Subcutaneous abdominal adipose tissue (tissue), 5 donors: Measurements from ENCODE around the gene ADORA3.

Experiments
- H3K27ac ChIP-seq: one replicate; pipeline ENCODE4 v1.7.0; 2013; ENCODE audit warnings: low read depth, mild to moderate bottlenecking, inconsistent platforms, low read length, moderate library complexity
- H3K27me3 ChIP-seq, 5 donors: one replicate each; pipeline ENCODE4 v1.7.0; 2013; ENCODE audit warnings: low read length in 5 of 5, inconsistent platforms in 1 of 5; ENCODE audit not compliant: control insufficient read depth in 5 of 5, insufficient read depth in 4 of 5
- H3K36me3 ChIP-seq, 5 donors: one replicate each; pipeline ENCODE4 v1.7.0; 2013; ENCODE audit warnings: low read length in 5 of 5; ENCODE audit not compliant: control insufficient read depth in 5 of 5, insufficient read depth in 5 of 5
- H3K4me1 ChIP-seq, 5 donors: one replicate each; pipeline ENCODE4 v1.7.0; 2013; ENCODE audit warnings: low read length in 5 of 5, mild to moderate bottlenecking in 3 of 5, moderate library complexity in 1 of 5; ENCODE audit not compliant: control insufficient read depth in 5 of 5, insufficient read depth in 5 of 5
- H3K4me3 ChIP-seq, 5 donors: one replicate each; pipeline ENCODE4 v1.7.0; 2013; ENCODE audit warnings: low read length in 5 of 5, low read depth in 1 of 5
- H3K9ac ChIP-seq, 5 donors: one replicate each; pipeline ENCODE4 v1.7.0; 2013; ENCODE audit warnings: low read length in 5 of 5, mild to moderate bottlenecking in 4 of 5, moderate library complexity in 3 of 5
- H3K9me3 ChIP-seq, 5 donors: one replicate each; pipeline ENCODE4 v1.7.0; 2013; ENCODE audit warnings: low read length in 5 of 5; ENCODE audit not compliant: control insufficient read depth in 5 of 5
- donor health status: healthy.
- donor health status: healthy.
- donor health status: healthy.
- donor health status: healthy.
- donor health status: healthy.

ADORA3 gene

DNA sequence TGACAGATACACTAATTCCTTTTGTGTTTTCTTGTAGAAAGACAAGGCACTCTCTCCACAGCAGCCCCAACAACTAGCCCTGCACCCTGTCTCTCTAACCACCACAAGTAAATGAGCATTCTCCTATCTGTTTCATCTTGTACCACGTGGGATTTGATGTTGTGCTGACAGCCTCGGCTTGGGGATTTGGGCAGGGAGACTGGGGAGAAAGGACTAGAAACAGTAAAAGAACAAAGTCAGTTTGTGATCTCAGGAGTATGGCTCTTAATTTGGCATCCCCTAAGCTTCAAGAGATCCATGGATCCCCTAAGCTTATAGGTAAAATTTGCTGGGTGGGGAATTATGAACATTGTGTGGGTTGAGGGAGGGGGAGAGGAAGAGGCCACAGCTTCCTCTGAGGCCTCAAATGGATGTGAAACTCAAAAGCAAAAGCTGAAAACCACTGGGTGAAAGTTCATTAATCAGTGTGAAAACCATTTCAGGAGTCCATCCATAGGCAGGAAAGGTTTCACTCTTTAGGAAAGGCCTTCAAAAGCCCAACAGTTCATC, 26.6 kb downstream of the ADORA3 start:
- peak overlapping the region in 1 of 5 donors; percentile 32 for H3K4me3 ChIP-seq
- H3K9me3 ChIP-seq, result no peaks in the 10 kb centered on the region
- H3K9ac ChIP-seq, result peak overlapping the region in 1 of 5 donors; percentile 44
- no peaks in the 10 kb centered on the region for H3K27me3 ChIP-seq
- peaks cover under 1 to 10% (median 9%) of the 10 kb centered on the region in 5 donors for H3K36me3 ChIP-seq
- peak overlapping the region; percentile 54 for H3K27ac ChIP-seq
- peaks cover 5 to 51% (median 20%) of the 10 kb centered on the region in 5 donors for H3K4me1 ChIP-seq

DNA sequence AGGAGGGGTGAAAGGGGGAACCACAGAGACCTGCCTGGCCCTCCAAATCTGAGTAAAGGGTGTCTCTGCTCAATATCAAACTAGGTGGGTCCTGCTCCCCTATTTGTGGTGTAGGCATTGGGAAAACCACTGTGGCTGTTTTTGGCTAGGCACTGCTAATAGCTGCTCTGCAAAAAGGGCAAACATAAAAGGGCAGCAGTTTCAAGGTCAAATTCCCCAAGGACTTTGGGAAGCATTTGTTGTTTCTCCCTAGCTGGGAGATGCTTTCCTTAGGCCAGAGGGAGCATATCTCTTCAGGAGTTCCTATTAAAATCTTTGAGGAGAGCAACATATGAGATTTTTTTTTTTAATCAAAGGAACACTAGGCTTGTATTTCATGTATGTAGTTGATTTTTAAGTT, 27.2 kb downstream of the ADORA3 start:
- Histone ChIP-seq H3K4me1 (peaks cover 5 to 51% (median 15%) of the 10 kb centered on the region in 5 donors), H3K27ac (peak overlapping the region; percentile 54), H3K4me3 (no peak overlapping the region)

DNA sequence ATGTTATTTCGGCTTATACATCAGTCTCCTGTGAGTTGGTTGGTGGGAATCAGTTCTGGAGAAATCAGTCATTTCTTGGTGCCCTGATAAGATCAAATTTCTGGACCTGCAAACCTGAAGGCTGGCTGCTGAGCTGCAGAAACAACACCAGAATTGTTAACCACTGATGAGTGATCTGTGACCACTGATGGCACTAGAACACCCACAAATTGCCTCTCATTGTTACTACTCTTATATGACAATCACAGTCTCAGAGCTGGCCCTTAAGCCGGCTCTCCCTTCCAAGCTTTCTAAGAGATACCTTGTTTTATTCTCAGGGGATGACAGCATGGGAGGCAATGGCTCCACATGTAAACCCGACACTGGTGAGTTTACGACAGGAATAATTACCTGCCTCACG, 27.7 kb downstream of the ADORA3 start:
- Histone ChIP-seq H3K4me1 (peaks cover 5 to 54% (median 15%) of the 10 kb centered on the region in 5 donors), H3K9ac (peak overlapping the region in 1 of 5 donors; percentile 19), H3K27me3 (no peaks in the 10 kb centered on the region), H3K4me3 (no peak overlapping the region), H3K27ac (no peak overlapping the region), H3K9me3 (no peaks in the 10 kb centered on the region), H3K36me3 (peaks cover 7 to 18% (median 15%) of the 10 kb centered on the region in 5 donors)

More for the DNA sequence above, 27.2 kb downstream of the ADORA3 start:
- Histone ChIP-seq H3K27me3 (no peaks in the 10 kb centered on the region), H3K36me3 (peaks cover 4 to 15% (median 14%) of the 10 kb centered on the region in 5 donors), H3K9ac (peak overlapping the region in 1 of 5 donors; percentile 19), H3K9me3 (no peaks in the 10 kb centered on the region)

DNA sequence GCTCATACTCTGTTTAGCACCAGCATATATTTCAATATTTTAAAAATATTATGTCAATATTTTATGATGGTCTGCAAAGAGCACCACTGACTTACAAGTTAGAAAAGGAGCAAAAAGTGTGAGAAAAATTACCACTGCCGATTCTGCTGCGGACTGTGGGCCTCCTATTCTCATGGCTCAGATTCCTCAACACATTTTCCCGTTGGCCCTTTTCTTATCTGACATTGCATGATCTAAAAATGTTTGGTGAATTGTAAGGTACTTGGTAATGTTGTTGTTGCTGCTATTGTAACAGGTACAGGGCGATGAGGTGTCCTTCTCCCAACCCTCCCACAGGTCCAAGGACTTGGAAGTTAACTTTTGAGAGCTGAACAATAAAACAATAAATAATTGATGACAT, 28.9 kb downstream of the ADORA3 start:
- Histone ChIP-seq H3K27me3 (no peaks in the 10 kb centered on the region), H3K9me3 (no peaks in the 10 kb centered on the region), H3K27ac (peak overlapping the region; percentile 24), H3K4me3 (peak overlapping the region in 2 of 5 donors; percentile 42 to 55), H3K4me1 (peaks cover 5 to 58% (median 15%) of the 10 kb centered on the region in 5 donors), H3K9ac (peak overlapping the region; percentile 16 to 69 (median 62)), H3K36me3 (peaks cover 18 to 30% (median 23%) of the 10 kb centered on the region in 5 donors)

DNA sequence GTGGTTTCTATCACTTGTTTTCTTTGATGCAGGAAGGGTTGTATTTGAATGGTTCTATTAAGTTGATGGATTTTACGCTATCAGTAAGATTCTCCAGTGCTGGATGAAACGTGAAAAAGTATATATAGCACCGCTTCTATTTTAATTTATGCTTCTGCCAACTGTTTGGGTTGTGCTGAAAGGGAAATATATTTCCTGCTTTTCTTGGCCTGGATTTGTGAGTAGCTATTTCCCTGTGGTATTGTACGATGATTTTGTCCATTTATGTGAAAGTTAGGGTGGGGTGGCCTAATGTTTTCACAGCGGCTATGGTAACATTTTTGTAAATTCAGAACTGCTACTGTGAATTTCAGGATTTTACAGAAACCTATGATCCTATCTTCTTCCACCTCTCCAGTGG, 29.3 kb downstream of the ADORA3 start:
- Histone ChIP-seq H3K27me3 (no peaks in the 10 kb centered on the region), H3K9ac (peak overlapping the region; percentile 16 to 69 (median 62)), H3K9me3 (no peaks in the 10 kb centered on the region), H3K27ac (peak overlapping the region; percentile 24), H3K36me3 (peaks cover 19 to 34% (median 24%) of the 10 kb centered on the region in 5 donors), H3K4me1 (peaks cover 5 to 58% (median 15%) of the 10 kb centered on the region in 5 donors), H3K4me3 (peak overlapping the region in 4 of 5 donors; percentile 13 to 55 (median 47))

DNA sequence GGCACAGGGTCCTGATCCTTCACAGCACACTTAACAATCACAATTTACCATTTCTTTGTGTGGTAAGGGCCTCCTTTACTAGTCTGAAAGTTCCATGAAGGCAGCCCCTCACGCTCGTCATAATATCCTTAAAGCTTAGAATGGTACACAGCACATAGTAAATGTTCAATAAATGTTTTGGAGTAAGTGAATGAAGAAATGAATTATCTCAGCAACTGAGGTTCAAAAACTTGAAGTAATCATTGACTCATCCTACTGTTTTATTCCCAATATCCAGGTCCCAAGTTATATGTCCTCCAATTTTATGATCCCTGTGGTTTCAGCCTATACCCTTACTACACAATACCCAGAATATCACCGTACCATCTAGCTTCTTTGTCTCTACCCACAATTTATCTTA, 31.9 kb downstream of the ADORA3 start:
- Histone ChIP-seq H3K9ac (no peak overlapping the region), H3K4me3 (no peak overlapping the region), H3K4me1 (peaks cover 3 to 43% (median 8%) of the 10 kb centered on the region in 5 donors), H3K36me3 (peaks cover 31 to 49% (median 42%) of the 10 kb centered on the region in 5 donors), H3K9me3 (no peaks in the 10 kb centered on the region), H3K27ac (no peak overlapping the region), H3K27me3 (no peaks in the 10 kb centered on the region)

DNA sequence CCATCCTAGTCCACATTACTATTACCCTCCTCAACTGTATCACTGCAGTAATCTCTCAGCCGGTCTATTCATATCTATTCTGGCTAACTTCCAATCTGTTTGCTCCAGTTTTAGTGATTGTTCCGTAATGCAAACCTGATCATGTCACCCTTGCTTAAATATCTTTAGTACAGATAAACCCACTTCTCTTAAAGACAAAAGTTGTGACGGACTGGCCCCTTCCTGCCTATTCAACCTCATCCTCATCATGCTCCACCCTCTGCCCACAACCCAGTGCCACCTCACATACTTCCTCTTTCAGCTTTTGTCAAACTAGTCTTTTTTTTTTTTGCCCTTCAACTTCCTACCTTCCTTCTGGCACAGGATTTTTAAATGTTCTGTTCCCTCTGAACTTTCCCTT, 32.4 kb downstream of the ADORA3 start:
- peaks cover 31 to 49% (median 43%) of the 10 kb centered on the region in 5 donors for H3K36me3 ChIP-seq
- peaks cover 3 to 37% (median 8%) of the 10 kb centered on the region in 5 donors for H3K4me1 ChIP-seq
- no peaks in the 10 kb centered on the region for H3K27me3 ChIP-seq
- no peak overlapping the region for H3K4me3 ChIP-seq
- H3K9ac ChIP-seq, result no peak overlapping the region
- peaks cover 0 to 2% (median 0%) of the 10 kb centered on the region in 5 donors for H3K9me3 ChIP-seq
- no peak overlapping the region for H3K27ac ChIP-seq

DNA sequence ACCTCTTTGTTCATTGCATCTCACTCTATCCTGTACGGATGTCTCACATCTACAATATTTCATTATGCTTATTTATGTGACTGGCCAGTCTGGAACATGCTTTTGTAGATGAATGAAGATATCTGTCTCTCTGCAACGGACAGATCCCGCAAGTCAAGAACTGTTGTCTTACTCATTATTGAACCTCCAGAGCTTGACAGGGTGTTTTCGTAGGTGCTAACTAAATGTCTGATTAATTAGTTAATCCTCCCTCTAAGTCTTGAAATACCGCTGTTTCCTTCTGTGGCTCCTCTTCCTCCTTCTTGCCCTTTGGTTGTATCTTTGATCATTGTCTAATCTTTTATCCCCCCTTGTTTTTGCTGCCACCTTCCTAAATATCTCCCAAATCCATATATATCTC, 32.8 kb downstream of the ADORA3 start:
- Histone ChIP-seq H3K9ac (no peak overlapping the region), H3K27ac (no peak overlapping the region), H3K4me1 (peaks cover 2 to 33% (median 8%) of the 10 kb centered on the region in 5 donors), H3K9me3 (peaks cover 0 to 2% (median 0%) of the 10 kb centered on the region in 5 donors), H3K27me3 (no peaks in the 10 kb centered on the region), H3K36me3 (peaks cover 31 to 52% (median 43%) of the 10 kb centered on the region in 5 donors), H3K4me3 (no peak overlapping the region)

DNA sequence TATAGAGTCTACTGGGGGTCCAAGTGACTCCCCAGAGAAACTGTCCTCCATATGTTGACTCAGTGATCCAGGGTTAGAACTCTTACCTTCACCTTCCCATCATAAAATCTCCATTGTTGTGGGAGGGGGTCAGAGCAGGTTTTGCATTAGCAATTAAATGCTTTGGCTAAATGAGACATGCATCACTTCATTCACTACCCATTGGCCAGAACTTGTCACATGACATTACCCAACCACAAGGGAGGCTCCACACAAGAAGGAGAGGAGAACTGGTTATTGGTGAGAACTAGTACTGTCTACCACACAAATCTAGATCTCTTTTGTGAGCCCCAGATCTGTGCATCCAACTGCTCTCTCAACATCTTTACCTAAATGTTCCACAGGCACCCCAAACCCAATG, 33.9 kb downstream of the ADORA3 start:
- no peak overlapping the region for H3K4me3 ChIP-seq
- H3K9me3 ChIP-seq, result peaks cover 0 to 2% (median 0%) of the 10 kb centered on the region in 5 donors
- H3K36me3 ChIP-seq, result peaks cover 33 to 52% (median 49%) of the 10 kb centered on the region in 5 donors
- H3K9ac ChIP-seq, result no peak overlapping the region
- H3K27ac ChIP-seq, result no peak overlapping the region
- H3K27me3 ChIP-seq, result no peaks in the 10 kb centered on the region
- H3K4me1 ChIP-seq, result peaks cover 1 to 28% (median 5%) of the 10 kb centered on the region in 5 donors

DNA sequence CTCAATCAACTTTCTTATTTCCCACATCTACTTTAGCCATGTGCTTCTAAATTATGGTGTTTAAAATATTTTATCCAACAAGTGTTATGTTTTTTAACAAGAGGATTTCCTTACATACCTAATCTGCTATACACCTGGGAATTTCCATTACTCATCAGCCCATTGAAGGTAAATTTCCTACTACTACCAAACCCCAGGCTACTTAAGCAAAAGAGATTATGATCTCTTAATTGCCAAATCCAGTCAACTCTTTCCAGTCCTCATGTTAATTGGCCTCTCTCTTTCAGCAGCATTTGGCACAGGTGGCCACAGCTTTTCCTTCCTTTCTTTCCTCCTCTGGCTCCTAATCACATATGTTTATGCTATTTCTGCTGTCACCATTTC, 34.7 kb downstream of the ADORA3 start:
- no peak overlapping the region for H3K27ac ChIP-seq
- no peaks in the 10 kb centered on the region for H3K27me3 ChIP-seq
- no peak overlapping the region for H3K9ac ChIP-seq
- H3K36me3 ChIP-seq, result peaks cover 33 to 57% (median 52%) of the 10 kb centered on the region in 5 donors
- no peak overlapping the region for H3K4me3 ChIP-seq
- peaks cover 0 to 22% (median 0%) of the 10 kb centered on the region in 5 donors for H3K4me1 ChIP-seq
- H3K9me3 ChIP-seq, result peaks cover 0 to 2% (median 0%) of the 10 kb centered on the region in 5 donors
